ENCODE results near the gene ARHGAP1. TPM values are rescaled to one million over a fixed set of nuclear protein-coding genes. Genes with fewer than 3 reads are reported as not detected.

The ARHGAP1 gene
- total and polyA plus RNA-seq, 2 of the 13 experiments (the other 11 are each of a cell fraction or from before 2014, with no cell fraction given): 18.6 to 30.3 TPM

DNA sequence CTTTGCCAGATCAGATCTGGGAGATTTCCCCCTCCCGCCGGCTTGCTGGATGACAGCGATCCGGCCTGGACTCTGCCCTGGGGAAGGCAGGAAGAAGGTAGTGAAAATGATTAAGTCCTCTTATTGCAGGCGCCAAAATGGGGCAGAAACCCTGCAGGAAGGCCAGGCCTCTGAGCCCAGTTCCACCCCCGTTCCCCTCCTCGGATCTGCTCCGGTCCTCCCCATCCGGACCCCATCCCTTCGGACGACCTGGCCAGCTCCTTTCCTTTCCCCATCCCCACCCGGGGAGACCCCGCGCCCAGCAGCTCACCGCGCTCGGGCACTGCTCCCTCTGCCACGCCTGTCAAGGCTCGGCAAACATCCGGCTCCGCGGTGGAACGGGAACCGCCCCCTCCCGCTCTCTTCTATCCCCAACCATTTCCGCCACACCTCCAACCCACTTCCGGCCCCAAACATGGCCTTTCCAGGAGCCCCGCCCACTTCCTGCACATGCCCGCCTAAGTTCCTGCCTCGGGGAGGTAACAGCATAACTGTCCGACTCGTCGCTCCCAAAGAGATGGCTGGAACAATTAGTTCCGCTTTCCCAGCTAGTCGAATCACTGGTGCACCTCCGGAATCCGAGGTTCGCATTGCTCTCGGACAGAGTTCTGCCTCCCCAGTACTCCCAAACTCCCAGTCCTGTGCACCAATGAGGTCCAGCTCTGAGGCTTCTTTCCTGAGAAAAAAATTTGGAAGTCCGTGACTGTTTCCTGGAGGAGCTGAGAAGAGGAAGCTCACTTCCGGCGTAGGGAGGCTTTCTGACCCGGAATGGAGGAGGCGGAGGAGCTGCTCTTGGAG is at the start of gene ARHGAP1, which contains the start of gene ZNF408 (continued):
- TF ChIP-seq, protein P1, sequence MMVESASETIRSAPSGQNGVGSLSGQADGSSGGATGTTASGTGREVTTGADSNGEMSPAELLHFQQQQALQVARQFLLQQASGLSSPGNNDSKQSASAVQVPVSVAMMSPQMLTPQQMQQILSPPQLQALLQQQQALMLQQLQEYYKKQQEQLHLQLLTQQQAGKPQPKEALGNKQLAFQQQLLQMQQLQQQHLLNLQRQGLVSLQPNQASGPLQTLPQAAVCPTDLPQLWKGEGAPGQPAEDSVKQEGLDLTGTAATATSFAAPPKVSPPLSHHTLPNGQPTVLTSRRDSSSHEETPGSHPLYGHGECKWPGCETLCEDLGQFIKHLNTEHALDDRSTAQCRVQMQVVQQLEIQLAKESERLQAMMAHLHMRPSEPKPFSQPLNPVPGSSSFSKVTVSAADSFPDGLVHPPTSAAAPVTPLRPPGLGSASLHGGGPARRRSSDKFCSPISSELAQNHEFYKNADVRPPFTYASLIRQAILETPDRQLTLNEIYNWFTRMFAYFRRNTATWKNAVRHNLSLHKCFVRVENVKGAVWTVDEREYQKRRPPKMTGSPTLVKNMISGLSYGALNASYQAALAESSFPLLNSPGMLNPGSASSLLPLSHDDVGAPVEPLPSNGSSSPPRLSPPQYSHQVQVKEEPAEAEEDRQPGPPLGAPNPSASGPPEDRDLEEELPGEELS (CRISPR knock-in tag; IDR thresholded peaks at IDR 0.05): peak; percentile 69
- TF ChIP-seq HMG20A (CRISPR knock-in tag; IDR thresholded peaks at IDR 0.05; ENCODE audit: borderline replicate concordance) (peak; percentile 31; the same call in 1 of the 2 replicates), ZNF879 (CRISPR knock-in tag; IDR thresholded peaks at IDR 0.05) (no peak), HDAC2 (CRISPR knock-in tag; IDR thresholded peaks at IDR 0.05) (peak; percentile 71), NCOR1 (IDR thresholded peaks at IDR 0.05; ENCODE audit: borderline replicate concordance, low read length) (peak; percentile 83; the same call in 1 of the 2 replicates), SIX1 (CRISPR knock-in tag; IDR thresholded peaks at IDR 0.05; ENCODE audit: borderline replicate concordance) (no peak), RELA (CRISPR knock-in tag; IDR thresholded peaks at IDR 0.05) (no peak), GABPA (IDR thresholded peaks at IDR 0.05; ENCODE audit: low read depth, low read length) (peak; percentile 85), GABPA (CRISPR knock-in tag; IDR thresholded peaks at IDR 0.05; ENCODE audit: low read depth) (peak; percentile 98), ZNF282 (IDR thresholded peaks at IDR 0.05; ENCODE audit: partially characterized antibody) (no peak)
- TF ChIP-seq, protein P2, sequence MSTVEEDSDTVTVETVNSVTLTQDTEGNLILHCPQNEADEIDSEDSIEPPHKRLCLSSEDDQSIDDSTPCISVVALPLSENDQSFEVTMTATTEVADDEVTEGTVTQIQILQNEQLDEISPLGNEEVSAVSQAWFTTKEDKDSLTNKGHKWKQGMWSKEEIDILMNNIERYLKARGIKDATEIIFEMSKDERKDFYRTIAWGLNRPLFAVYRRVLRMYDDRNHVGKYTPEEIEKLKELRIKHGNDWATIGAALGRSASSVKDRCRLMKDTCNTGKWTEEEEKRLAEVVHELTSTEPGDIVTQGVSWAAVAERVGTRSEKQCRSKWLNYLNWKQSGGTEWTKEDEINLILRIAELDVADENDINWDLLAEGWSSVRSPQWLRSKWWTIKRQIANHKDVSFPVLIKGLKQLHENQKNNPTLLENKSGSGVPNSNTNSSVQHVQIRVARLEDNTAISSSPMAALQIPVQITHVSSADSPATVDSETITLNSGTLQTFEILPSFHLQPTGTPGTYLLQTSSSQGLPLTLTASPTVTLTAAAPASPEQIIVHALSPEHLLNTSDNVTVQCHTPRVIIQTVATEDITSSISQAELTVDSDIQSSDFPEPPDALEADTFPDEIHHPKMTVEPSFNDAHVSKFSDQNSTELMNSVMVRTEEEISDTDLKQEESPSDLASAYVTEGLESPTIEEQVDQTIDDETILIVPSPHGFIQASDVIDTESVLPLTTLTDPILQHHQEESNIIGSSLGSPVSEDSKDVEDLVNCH (CRISPR knock-in tag; IDR thresholded peaks at IDR 0.05): no peak
- TF ChIP-seq, protein P3, sequence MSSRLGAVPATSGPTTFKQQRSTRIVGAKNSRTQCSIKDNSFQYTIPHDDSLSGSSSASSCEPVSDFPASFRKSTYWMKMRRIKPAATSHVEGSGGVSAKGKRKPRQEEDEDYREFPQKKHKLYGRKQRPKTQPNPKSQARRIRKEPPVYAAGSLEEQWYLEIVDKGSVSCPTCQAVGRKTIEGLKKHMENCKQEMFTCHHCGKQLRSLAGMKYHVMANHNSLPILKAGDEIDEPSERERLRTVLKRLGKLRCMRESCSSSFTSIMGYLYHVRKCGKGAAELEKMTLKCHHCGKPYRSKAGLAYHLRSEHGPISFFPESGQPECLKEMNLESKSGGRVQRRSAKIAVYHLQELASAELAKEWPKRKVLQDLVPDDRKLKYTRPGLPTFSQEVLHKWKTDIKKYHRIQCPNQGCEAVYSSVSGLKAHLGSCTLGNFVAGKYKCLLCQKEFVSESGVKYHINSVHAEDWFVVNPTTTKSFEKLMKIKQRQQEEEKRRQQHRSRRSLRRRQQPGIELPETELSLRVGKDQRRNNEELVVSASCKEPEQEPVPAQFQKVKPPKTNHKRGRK (CRISPR knock-in tag; IDR thresholded peaks at IDR 0.05): no peak
- TF ChIP-seq, protein P4, sequence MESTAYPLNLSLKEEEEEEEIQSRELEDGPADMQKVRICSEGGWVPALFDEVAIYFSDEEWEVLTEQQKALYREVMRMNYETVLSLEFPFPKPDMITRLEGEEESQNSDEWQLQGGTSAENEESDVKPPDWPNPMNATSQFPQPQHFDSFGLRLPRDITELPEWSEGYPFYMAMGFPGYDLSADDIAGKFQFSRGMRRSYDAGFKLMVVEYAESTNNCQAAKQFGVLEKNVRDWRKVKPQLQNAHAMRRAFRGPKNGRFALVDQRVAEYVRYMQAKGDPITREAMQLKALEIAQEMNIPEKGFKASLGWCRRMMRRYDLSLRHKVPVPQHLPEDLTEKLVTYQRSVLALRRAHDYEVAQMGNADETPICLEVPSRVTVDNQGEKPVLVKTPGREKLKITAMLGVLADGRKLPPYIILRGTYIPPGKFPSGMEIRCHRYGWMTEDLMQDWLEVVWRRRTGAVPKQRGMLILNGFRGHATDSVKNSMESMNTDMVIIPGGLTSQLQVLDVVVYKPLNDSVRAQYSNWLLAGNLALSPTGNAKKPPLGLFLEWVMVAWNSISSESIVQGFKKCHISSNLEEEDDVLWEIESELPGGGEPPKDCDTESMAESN (CRISPR knock-in tag; conservative IDR thresholded peaks at IDR 0.05): peak; percentile 79
- TF ChIP-seq, protein P5, sequence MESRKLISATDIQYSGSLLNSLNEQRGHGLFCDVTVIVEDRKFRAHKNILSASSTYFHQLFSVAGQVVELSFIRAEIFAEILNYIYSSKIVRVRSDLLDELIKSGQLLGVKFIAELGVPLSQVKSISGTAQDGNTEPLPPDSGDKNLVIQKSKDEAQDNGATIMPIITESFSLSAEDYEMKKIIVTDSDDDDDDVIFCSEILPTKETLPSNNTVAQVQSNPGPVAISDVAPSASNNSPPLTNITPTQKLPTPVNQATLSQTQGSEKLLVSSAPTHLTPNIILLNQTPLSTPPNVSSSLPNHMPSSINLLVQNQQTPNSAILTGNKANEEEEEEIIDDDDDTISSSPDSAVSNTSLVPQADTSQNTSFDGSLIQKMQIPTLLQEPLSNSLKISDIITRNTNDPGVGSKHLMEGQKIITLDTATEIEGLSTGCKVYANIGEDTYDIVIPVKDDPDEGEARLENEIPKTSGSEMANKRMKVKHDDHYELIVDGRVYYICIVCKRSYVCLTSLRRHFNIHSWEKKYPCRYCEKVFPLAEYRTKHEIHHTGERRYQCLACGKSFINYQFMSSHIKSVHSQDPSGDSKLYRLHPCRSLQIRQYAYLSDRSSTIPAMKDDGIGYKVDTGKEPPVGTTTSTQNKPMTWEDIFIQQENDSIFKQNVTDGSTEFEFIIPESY (CRISPR knock-in tag; IDR thresholded peaks at IDR 0.05): 0 out of 2 replicates have a peak, but pooled peaks have one; percentile 32
- TF ChIP-seq, protein P6, sequence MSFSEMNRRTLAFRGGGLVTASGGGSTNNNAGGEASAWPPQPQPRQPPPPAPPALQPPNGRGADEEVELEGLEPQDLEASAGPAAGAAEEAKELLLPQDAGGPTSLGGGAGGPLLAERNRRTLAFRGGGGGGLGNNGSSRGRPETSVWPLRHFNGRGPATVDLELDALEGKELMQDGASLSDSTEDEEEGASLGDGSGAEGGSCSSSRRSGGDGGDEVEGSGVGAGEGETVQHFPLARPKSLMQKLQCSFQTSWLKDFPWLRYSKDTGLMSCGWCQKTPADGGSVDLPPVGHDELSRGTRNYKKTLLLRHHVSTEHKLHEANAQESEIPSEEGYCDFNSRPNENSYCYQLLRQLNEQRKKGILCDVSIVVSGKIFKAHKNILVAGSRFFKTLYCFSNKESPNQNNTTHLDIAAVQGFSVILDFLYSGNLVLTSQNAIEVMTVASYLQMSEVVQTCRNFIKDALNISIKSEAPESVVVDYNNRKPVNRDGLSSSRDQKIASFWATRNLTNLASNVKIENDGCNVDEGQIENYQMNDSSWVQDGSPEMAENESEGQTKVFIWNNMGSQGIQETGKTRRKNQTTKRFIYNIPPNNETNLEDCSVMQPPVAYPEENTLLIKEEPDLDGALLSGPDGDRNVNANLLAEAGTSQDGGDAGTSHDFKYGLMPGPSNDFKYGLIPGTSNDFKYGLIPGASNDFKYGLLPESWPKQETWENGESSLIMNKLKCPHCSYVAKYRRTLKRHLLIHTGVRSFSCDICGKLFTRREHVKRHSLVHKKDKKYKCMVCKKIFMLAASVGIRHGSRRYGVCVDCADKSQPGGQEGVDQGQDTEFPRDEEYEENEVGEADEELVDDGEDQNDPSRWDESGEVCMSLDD (CRISPR knock-in tag; IDR thresholded peaks at IDR 0.05; ENCODE audit: borderline replicate concordance): no peak

Data from HepG2 (cell line).